ENCODE results near the gene MGAT4C. TPM values are rescaled to one million over a fixed set of nuclear protein-coding genes. Genes with fewer than 3 reads are reported as not detected.

The MGAT4C gene
- total RNA-seq, 2 experiments from 2014 or later = not detected

DNA sequence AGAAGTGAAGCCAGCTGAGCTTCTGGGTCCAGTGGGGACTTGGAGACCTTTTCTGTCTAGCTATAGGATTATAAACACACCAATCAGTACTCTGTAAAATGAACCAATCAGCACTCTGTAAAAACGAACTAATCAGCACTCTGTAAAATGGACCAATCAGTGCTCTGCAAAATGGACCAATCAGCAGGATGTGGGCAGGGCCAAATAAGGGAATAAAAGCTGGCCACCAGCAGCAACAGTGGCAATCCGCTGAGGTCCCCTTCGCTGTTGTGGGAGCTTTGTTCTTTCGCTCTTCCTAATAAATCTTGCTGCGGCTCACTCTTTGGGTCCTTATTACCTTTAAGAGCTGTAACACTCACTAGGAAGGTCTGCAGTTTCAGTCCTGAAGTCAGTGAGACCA, 309.8 kb downstream of the MGAT4C start:
- Mint-ChIP-seq H3K27ac (no peak overlapping the region), H3K4me1 (ENCODE audit: low read depth) (no peaks in the 10 kb centered on the region), H3K9me3 (peaks cover 1% of the 10 kb centered on the region), H3K36me3 (ENCODE audit: low read depth) (no peaks in the 10 kb centered on the region), H3K4me3 (no peak overlapping the region), H3K27me3 (ENCODE audit: low read depth) (no peaks in the 10 kb centered on the region)
- intact Hi-C loops (cut with micrococcal nuclease) = no loop called here
- CTCF ChIA-PET = no interaction called here
- DNase-seq = no peak

GRCh38 chr12:85927166-85927565, 329.0 kb downstream of the MGAT4C start:
- no peak for DNase-seq
- no peaks in the 10 kb centered on the region for H3K36me3 Mint-ChIP-seq (ENCODE audit: low read depth)
- CTCF ChIA-PET = no interaction called here
- intact Hi-C loops (cut with micrococcal nuclease) = no loop called here
- H3K4me1 Mint-ChIP-seq (ENCODE audit: low read depth) = no peaks in the 10 kb centered on the region
- H3K27me3 Mint-ChIP-seq (ENCODE audit: low read depth) = no peaks in the 10 kb centered on the region
- no peaks in the 10 kb centered on the region for H3K9me3 Mint-ChIP-seq
- no peak overlapping the region for H3K27ac Mint-ChIP-seq
- no peak overlapping the region for H3K4me3 Mint-ChIP-seq

DNA sequence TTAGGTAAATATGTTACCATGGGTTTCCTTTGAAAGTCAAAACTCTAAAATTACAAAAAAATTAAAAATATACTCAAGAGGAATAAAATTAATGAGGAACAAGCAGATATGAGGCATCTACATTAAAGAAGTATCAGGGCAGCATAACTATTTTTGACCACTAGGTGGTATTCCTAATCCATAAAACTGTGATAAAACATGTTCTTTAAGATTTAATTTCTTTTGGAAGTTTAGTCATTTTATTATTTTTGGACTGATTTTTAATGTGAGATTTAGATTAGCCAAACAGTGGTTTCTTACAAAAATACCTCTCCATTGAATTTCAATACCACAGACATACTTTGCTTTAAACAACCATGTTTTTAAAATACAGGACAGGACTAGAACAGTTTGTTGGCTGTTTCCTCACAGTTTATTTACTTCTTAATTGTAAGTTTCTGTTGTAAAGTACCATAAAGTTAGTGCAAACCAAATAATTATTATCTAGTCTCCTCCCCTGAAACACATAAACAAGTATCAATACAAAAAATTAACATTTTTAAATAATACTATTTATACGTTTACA, 332.3 kb downstream of the MGAT4C start:
- no peak overlapping the region for H3K4me3 Mint-ChIP-seq
- no peak for DNase-seq
- H3K27ac Mint-ChIP-seq = no peak overlapping the region
- intact Hi-C loops (cut with micrococcal nuclease) = loop anchor here (1.0 kb wide), 1 partner anchor 1924 kb away; no protein-coding TSS in a partner anchor
- CTCF ChIA-PET = interaction anchor here (0.6 to 0.8 kb wide), 2 partner anchors 55 to 448 kb away, joined by 3 read pairs; no protein-coding TSS in a partner anchor
- no peaks in the 10 kb centered on the region for H3K27me3 Mint-ChIP-seq (ENCODE audit: low read depth)
- H3K9me3 Mint-ChIP-seq = no peaks in the 10 kb centered on the region
- H3K4me1 Mint-ChIP-seq (ENCODE audit: low read depth) = no peaks in the 10 kb centered on the region
- no peaks in the 10 kb centered on the region for H3K36me3 Mint-ChIP-seq (ENCODE audit: low read depth)

DNA sequence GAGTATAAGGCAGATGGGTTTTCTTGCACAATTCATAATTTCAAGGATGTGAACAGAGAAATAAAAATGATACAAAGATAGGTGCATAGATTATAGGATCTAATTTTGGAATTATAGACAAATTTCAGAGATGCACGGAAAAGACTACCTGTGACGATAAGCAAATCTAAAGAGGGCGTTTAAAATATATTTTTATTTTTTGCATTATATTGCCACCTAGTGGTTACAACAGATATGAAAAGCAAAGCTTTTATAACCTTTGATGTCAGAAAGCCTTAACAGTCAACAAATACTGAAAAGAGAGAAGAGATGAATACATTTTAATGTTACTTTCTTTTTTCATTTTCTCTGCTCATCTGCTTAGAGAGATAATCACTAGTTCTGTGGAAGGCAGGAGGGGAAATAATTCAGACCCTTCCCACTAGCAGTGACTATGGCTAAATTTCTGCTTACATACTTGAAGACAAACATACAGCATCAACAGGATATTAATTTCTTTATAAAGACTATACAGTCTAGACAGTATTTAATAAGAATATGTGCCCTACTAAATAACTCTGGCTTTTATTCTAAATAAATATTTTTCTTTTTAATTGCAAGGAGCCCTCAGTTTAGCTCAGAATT, 335.8 kb downstream of the MGAT4C start:
- CTCF ChIA-PET = interaction anchor here (0.6 to 1.1 kb wide), 9 partner anchors 16 to 1046 kb away, joined by 3 to 6 read pairs (median 3); no protein-coding TSS in a partner anchor
- intact Hi-C loops (cut with micrococcal nuclease) = loop anchor here (1.0 kb wide), 5 partner anchors 345 to 1046 kb away; no protein-coding TSS in a partner anchor

More for the DNA sequence above, 335.8 kb downstream of the MGAT4C start:
- Mint-ChIP-seq H3K27ac (no peak overlapping the region), H3K27me3 (ENCODE audit: low read depth) (no peaks in the 10 kb centered on the region), H3K4me1 (ENCODE audit: low read depth) (no peaks in the 10 kb centered on the region), H3K9me3 (no peaks in the 10 kb centered on the region), H3K4me3 (no peak overlapping the region), H3K36me3 (ENCODE audit: low read depth) (no peaks in the 10 kb centered on the region)
- no peak for DNase-seq

Measured in activated naive CD4-positive, alpha-beta T cell treated with anti-CD3 and anti-CD28 coated beads for 36 hours (primary cell).